ENCODE measurements around the gene ABLIM1. TPM values are rescaled to one million over a fixed set of nuclear protein-coding genes. Genes with fewer than 3 reads are reported as not detected.
A peak's percentile ranks its signal among the peaks of the same experiment; 100 is the strongest.

The ABLIM1 gene
- total RNA-seq, 4 donors from 2014 or later, result 75.2 to 172 (median 110) TPM

DNA sequence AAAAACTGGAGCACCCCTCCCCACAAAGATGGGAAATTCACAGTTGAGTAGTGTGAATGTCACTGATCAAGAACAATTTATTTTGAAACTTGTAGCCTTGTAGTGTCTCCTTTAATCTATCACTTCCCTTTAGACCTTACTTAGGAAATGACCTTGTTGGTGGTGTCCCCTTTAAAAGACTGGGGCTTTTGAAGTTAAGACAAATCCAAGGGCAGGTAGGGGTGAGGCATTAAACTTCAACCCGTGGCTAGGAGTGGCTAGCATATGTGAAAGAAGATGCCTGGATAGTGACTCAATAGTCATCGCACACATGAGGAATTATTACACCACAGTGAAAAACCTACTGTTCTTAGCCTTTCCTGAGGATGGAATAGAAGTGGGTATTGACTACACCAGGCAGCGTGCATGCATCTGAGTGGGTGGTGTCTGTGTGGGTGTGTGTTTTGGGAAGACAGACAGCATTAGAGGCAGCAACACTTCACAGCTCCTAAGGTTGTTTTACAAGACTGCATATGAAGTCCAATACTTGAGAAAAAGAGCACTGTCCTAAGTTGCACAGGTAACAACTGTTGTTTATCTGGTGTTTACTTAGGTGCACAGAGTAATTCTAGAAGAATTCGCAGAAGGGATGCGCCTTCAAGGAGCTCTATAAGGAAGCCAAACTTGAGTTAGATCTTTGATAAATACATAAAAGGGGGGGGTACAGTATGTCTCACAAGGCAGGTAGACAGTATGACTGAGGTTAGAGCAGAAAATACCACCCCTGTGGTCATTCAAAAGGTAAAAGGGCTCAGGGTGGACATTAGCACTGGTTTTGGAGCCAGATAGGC, 32.9 kb downstream of the ABLIM1 start:
- TF ChIP-seq POLR2AphosphoS5 (IDR thresholded peaks at IDR 0.05), result no peak
- TF ChIP-seq, protein P1, sequence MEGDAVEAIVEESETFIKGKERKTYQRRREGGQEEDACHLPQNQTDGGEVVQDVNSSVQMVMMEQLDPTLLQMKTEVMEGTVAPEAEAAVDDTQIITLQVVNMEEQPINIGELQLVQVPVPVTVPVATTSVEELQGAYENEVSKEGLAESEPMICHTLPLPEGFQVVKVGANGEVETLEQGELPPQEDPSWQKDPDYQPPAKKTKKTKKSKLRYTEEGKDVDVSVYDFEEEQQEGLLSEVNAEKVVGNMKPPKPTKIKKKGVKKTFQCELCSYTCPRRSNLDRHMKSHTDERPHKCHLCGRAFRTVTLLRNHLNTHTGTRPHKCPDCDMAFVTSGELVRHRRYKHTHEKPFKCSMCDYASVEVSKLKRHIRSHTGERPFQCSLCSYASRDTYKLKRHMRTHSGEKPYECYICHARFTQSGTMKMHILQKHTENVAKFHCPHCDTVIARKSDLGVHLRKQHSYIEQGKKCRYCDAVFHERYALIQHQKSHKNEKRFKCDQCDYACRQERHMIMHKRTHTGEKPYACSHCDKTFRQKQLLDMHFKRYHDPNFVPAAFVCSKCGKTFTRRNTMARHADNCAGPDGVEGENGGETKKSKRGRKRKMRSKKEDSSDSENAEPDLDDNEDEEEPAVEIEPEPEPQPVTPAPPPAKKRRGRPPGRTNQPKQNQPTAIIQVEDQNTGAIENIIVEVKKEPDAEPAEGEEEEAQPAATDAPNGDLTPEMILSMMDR (IDR thresholded peaks at IDR 0.05), result no peak
- TF ChIP-seq EP300 (IDR thresholded peaks at IDR 0.05), result no peak
- no peak for TF ChIP-seq POLR2A (IDR thresholded peaks at IDR 0.05)
- Histone ChIP-seq H3K27me3 (peaks cover 5% of the 10 kb centered on the region), H3K27ac (peak overlapping the region; percentile 41 to 60 (median 48)), H3K9me3 (no peaks in the 10 kb centered on the region), H3K4me1 (peaks cover 2 to 30% (median 17%) of the 10 kb centered on the region in 3 donors), H3K36me3 (no peaks in the 10 kb centered on the region), H3K4me3 (no peak overlapping the region)
- no peak for ATAC-seq
- WGBS, 2 donors (ENCODE audit: low coverage in 1 of 2), result 73 to 83% methylated on average over 1 to 3 of the region's 5 CpGs

DNA sequence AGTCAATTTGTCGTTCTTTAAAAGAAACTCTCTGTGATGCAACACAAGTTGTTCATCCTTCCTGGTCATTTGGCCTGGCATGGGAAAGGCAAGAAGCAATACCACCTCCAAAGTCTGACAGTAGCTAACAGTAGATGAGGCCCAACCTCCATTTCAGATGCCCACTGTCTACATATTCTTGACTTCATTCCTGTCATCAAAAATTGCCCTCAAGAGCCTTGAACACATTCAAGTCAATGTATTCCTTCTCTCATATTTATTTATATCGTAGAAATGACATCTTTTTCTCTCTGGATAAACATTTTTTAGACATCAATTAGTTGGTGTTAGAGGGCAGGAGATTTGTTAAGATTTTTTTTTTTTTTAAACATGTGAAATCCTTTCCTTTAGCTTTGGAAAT, 33.7 kb downstream of the ABLIM1 start:
- Histone ChIP-seq H3K27me3 (no peaks in the 10 kb centered on the region), H3K27ac (peak overlapping the region; percentile 24 to 64 (median 56)), H3K4me3 (no peak overlapping the region), H3K4me1 (peaks cover 0 to 25% (median 17%) of the 10 kb centered on the region in 3 donors), H3K9me3 (no peaks in the 10 kb centered on the region), H3K36me3 (no peaks in the 10 kb centered on the region)
- ATAC-seq, result no peak
- no peak for TF ChIP-seq POLR2A (IDR thresholded peaks at IDR 0.05)
- TF ChIP-seq, protein P1 (IDR thresholded peaks at IDR 0.05), result no peak
- WGBS, 2 donors (ENCODE audit: low coverage in 1 of 2), result 67 to 89% methylated on average over 1 to 2 of the region's 2 CpGs

DNA sequence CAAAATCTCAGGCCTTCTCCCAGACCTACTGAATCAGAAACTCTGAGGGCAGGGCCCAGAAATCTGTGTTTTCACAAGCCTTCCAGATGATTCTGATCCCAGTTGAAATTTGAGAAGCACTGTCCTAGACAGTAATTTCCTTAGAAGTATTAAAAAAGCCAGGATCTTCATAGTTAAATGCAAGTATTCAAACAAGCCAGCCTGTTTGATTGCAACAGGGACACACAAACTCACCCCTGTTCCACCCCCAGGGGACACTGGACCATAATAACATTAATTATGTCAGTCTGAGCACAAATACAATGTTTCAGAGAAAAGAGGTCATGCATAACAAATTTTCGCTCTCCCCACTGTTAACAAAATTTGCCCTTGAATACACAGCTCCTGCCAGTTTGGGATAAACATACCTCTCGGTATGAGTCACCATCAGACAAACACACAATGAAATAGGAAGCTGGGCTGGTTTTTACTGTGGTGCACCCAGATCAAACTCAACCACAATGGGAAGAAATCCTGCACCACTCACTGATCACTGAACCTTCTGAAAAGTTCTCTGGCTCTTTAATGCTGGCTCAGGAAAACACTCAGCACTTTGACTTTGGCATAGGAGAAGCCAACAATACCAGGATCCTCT, 34.3 kb downstream of the ABLIM1 start:
- Histone ChIP-seq H3K9me3 (no peaks in the 10 kb centered on the region), H3K27ac (peak overlapping the region; percentile 24 to 64 (median 56)), H3K27me3 (no peaks in the 10 kb centered on the region), H3K4me1 (peaks cover 0 to 25% (median 17%) of the 10 kb centered on the region in 3 donors), H3K4me3 (no peak overlapping the region), H3K36me3 (no peaks in the 10 kb centered on the region)
- TF ChIP-seq, protein P1 (IDR thresholded peaks at IDR 0.05), result peak in 1 of 4 experiments; percentile 15
- TF ChIP-seq POLR2A (IDR thresholded peaks at IDR 0.05) (no peak), EP300 (IDR thresholded peaks at IDR 0.05) (no peak), POLR2AphosphoS5 (IDR thresholded peaks at IDR 0.05) (peak; percentile 46)
- ATAC-seq, result peak; percentile 84
- 0 to 21% methylated on average over 2 of the region's 2 CpGs for WGBS, 2 donors (ENCODE audit: low coverage in 1 of 2)

DNA sequence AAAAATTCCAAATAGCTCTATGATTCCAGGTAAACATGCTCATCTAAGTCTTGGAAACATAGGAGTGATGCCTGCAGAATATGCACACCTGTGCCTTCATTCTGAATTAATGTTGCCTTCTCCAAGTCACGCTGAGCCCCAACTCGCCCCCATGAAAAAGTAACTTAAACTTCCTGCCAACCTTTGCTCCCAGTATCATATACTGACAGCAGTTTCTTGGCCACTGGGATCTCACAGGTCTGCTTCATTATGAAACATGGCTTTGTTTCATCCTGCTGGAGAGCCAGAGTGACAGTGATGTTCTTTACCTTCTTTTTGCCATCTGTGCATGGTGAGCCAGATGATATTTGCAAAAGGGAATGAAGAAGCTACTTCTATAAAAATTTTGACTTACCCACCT, 34.9 kb downstream of the ABLIM1 start:
- Histone ChIP-seq H3K27me3 (no peaks in the 10 kb centered on the region), H3K36me3 (no peaks in the 10 kb centered on the region), H3K4me1 (peaks cover 0 to 25% (median 17%) of the 10 kb centered on the region in 3 donors), H3K27ac (peak overlapping the region; percentile 19 to 64 (median 56)), H3K4me3 (no peak overlapping the region), H3K9me3 (no peaks in the 10 kb centered on the region)
- no peak for TF ChIP-seq EP300 (IDR thresholded peaks at IDR 0.05)
- no peak for TF ChIP-seq POLR2A (IDR thresholded peaks at IDR 0.05)
- TF ChIP-seq POLR2AphosphoS5 (IDR thresholded peaks at IDR 0.05), result no peak
- TF ChIP-seq, protein P1 (IDR thresholded peaks at IDR 0.05), result no peak
- no peak for ATAC-seq
- WGBS, 2 donors (ENCODE audit: low coverage in 1 of 2), result 73 to 86% methylated on average over 2 of the region's 2 CpGs
